HEK293 (cell line): ENCODE measurements around the gene MSI2.

ENCODE experiments used
- TCF7L2 ChIP-seq: IDR thresholded peaks from 2 replicates; pipeline ENCODE4 v1.6.1; 2011; ENCODE audit warnings: low read depth, mild to moderate bottlenecking, inconsistent platforms, low read length, moderate library complexity, borderline replicate concordance
- ZNF169 ChIP-seq: fragments of 450-650 bp; formaldehyde crosslinking; IDR thresholded peaks from 2 replicates; pipeline ENCODE4 v1.5.1; 2016; ENCODE audit warnings: missing biosample characterization, missing genetic modification characterization
- ZNF670 ChIP-seq: fragments of 450-650 bp; formaldehyde crosslinking; IDR thresholded peaks from 2 replicates; pipeline ENCODE4 v1.5.1; 2016; ENCODE audit warnings: missing biosample characterization, missing genetic modification characterization, low read depth
- TF ChIP-seq, protein P1 (sequence below): fragments of 450-650 bp; formaldehyde crosslinking; IDR thresholded peaks from 2 replicates; pipeline ENCODE4 v1.5.1; 2016; ENCODE audit warnings: missing biosample characterization, missing genetic modification characterization
- TF ChIP-seq, protein P2 (sequence below): fragments of 450-650 bp; formaldehyde crosslinking; IDR thresholded peaks from 2 replicates; pipeline ENCODE4 v1.5.1; 2016; ENCODE audit warnings: missing biosample characterization, missing genetic modification characterization

- TF ChIP-seq, protein P1, sequence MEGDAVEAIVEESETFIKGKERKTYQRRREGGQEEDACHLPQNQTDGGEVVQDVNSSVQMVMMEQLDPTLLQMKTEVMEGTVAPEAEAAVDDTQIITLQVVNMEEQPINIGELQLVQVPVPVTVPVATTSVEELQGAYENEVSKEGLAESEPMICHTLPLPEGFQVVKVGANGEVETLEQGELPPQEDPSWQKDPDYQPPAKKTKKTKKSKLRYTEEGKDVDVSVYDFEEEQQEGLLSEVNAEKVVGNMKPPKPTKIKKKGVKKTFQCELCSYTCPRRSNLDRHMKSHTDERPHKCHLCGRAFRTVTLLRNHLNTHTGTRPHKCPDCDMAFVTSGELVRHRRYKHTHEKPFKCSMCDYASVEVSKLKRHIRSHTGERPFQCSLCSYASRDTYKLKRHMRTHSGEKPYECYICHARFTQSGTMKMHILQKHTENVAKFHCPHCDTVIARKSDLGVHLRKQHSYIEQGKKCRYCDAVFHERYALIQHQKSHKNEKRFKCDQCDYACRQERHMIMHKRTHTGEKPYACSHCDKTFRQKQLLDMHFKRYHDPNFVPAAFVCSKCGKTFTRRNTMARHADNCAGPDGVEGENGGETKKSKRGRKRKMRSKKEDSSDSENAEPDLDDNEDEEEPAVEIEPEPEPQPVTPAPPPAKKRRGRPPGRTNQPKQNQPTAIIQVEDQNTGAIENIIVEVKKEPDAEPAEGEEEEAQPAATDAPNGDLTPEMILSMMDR = no peak
- TF ChIP-seq ZNF169 (tag by site-specific recombination) = no peak
- no peak for TF ChIP-seq TCF7L2
- TF ChIP-seq ZNF670 (tag by site-specific recombination) = no peak
- TF ChIP-seq, protein P2, sequence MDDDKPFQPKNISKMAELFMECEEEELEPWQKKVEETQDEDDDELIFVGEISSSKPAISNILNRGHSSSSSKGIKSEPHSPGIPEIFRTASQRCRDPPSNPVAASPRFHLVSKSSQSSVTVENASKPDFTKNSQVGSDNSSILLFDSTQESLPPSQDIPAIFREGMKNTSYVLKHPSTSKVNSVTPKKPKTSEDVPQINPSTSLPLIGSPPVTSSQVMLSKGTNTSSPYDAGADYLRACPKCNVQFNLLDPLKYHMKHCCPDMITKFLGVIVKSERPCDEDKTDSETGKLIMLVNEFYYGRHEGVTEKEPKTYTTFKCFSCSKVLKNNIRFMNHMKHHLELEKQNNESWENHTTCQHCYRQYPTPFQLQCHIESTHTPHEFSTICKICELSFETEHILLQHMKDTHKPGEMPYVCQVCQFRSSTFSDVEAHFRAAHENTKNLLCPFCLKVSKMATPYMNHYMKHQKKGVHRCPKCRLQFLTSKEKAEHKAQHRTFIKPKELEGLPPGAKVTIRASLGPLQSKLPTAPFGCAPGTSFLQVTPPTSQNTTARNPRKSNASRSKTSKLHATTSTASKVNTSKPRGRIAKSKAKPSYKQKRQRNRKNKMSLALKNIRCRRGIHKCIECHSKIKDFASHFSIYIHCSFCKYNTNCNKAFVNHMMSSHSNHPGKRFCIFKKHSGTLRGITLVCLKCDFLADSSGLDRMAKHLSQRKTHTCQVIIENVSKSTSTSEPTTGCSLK (tag by site-specific recombination) = no peak
Measured at GRCh38 chr17:57541472-57542394, 285.4 kb downstream of the MSI2 start.
